NCI-H226 (cell line): ENCODE data around the gene TSPEAR.
"Not testable (repeated sequence)": the region's sequence is repeated elsewhere in the genome, so short reads cannot be mapped to it uniquely, and the experiment has no call there.

ENCODE experiments used
- DNase-seq: peaks from one replicate; pipeline ENCODE4 v3.0.0-alpha.2; 2015

The TSPEAR gene

DNA sequence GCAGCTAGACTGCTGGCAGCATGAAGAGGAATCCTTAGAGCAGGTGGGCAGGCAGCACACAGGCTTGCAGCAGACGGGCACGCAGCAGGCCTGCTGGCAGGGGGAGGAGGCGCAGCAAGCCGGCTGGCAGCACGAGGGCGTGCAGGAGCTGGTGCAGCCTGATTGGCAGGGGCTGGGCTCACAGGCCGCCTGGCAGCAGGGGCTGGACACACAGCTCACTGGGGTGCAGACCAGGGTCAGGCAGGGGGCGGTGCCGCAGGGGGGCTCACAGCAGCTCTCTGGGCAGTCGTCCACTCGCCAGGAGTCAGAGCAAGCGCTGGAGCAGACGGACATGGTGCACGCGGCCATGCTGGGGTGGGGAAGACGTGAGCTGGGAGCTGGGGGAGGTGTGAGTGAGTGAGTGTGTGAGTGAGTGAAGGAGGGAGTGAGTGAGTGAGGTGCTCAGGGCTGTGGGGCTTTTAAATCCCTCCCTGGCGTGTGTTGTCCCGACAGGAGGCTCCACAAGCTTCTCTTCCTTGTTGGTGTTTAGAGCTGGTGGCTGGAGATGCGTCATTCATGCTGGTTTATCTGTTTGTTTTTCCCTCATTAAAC is 131.0 kb downstream of the TSPEAR start, which contains the start of gene KRTAP10-5:
TSS of gene KRTAP10-5 (minus strand) at position 374 of the 591 bp plus-strand sequence. CDS start at position 348, 26 bp downstream.
- not testable (repeated sequence) for DNase-seq

DNA sequence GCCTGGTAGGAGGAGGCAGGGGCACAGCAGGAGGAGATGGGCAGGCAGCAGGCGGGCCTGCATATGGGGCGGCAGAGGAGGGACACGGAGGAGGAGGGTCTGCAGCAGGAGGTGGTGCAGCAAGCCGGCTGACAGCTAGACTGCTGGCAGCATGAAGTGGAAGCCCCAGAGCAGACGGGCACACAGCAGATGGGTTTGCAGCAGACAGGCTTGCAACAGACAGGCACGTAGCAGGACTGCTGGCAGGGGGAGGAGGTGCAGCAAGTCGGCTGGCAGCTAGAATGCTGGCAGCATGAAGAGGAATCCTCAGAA is 131.6 kb downstream of the TSPEAR start:
- no peak for DNase-seq

DNA sequence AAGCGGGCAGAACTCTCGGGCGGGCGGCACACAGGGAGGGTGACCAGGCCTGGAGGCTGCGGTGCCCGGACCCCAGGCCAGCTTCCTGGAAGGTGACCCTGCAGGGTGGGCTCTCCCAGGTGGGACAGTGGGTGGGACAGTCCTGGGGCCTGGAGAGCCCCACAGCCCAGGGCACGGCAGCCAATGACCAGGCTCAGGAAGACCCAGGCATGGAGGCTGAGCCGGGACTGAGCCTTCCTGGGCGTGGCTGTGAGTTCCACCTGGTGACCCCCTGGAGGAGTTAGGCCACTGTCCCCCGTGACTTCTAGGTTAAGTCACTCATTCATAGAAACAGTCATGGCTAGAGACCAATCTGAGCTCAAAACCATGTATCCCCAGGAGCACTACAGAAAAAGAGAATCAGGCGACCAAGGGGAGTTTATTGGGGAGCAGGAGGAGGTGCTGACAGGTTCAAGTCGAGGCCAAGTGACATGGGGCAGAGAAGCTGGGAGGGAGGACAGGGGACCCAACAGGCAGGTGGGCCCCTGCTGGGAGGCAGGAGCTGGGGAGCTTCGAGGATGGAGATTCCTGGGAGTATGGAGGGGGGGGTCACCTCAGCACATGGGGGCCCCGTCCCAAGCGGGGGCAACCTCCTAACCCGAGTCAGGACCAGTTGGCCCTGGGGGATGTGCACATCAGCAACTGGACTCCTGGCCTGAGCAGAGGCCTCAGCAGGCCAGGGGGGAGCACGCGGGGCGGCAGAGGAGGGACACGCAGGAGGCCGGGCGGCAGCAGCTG is 132.1 kb downstream of the TSPEAR start:
- no peak for DNase-seq

DNA sequence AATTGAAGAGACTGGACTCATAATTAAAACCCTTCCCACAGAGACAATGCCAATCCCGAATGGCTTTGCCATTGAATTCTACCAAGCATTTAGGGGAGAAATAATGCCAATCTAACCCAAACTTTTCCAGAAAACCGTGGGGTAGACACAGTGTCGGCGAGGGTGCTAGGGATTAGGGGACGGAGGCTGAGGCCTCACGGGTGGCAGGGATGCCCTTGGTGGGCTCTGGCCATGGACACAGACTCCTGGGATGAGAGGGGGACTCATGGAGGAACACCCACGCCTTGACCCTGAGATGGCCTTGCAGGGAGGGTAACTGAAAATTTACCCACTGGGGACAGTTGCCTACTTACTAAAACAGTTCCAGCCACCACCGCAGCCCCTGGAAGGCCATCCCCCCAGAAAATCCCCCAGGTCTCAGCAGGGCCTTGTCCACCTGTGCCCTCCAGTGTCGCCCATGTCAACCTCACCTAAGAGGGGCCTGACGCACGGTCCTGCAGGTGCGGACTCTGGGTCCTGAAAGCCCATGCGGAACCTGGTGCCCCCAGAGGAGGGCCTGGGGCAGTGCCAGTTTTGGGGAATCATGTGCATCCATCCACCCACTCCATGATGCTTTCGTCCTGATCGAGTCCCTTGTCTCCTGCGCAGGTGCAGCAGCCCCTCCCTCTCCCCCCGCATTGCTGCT is 132.9 kb downstream of the TSPEAR start:
- no peak for DNase-seq

DNA sequence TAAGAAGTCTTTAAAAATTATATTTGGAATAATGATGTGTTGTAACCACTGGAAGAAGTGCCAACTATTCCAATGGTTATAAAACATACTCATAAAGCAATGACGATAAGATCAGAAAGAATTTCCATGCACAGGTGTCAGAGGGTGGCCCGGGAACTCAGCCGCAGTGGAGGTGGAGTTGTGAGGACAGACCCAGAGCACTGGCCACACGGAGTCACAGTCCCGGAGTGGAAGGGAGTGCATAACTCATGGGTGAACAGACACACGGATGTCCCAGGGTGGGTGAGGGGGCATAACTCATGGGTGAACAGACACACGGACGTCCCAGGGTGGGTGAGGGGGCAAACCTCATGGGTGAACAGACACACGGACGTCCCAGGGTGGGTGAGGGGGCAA is 135.3 kb downstream of the TSPEAR start:
- no peak for DNase-seq

DNA sequence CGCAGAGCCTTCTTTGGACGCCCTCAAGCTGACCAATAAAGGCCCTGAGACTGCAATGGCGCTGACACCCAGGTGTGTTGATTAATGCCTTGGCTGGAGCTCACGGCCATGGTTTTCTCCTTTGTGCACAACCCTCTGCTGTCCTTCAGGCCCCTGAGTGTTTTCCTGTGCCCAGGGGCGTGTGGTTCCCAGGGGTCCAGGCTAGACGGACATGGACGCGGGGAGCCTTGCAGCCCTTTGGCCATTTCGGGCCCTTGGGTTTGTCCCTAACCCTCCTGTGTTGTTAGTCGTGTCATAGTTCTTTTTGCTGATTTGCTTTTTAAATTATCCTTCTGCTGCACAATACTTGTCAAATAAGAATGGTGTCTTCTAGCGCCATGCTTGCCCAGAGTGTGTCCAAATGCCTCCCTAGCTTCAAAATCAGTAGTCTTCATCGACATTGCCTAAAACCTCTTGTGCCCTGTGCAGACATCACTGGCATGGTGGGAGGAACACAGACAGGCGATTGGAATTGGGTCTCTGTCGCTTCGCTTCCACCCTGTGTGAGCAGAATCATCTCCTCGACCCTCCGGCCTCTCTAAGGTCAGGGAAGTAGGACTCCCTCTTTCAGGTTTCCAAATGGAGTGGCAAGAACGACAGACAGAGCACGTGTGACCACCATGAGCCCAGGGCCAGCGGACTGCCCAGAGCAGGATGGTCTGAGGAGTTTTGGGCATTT is 135.9 kb downstream of the TSPEAR start:
- no peak for DNase-seq

DNA sequence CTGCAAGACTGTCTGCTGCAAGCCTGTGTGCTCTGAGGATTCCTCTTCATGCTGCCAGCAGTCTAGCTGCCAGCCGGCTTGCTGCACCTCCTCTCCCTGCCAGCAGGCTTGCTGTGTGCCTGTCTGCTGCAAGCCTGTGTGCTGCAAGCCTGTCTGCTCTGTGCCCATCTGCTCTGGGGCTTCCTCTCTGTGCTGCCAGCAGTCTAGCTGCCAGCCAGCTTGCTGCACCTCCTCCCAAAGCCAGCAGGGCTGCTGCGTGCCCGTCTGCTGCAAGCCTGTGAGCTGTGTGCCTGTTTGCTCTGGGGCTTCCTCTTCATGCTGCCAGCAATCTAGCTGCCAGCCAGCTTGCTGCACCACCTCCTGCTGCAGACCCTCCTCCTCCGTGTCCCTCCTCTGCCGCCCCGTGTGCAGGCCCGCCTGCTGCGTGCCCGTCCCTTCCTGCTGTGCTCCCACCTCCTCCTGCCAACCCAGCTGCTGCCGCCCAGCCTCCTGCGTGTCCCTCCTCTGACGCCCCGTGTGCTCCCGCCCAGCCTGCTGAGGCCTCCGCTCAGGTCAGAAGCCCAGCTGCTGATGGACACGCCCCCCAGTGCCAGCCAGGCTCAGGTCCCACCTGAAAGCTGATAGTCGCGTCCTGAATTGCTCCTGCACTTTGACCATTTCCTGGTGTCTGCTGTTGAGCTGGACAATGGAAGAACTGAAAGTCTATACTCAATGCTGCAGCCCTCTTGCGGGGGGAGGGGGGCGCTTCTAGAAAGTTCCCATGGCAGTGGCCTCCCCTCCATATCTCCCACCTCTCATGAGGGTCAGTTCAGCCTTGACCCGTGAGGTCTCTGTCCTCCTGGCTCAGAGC is 136.7 kb downstream of the TSPEAR start:
- DNase-seq = no peak

DNA sequence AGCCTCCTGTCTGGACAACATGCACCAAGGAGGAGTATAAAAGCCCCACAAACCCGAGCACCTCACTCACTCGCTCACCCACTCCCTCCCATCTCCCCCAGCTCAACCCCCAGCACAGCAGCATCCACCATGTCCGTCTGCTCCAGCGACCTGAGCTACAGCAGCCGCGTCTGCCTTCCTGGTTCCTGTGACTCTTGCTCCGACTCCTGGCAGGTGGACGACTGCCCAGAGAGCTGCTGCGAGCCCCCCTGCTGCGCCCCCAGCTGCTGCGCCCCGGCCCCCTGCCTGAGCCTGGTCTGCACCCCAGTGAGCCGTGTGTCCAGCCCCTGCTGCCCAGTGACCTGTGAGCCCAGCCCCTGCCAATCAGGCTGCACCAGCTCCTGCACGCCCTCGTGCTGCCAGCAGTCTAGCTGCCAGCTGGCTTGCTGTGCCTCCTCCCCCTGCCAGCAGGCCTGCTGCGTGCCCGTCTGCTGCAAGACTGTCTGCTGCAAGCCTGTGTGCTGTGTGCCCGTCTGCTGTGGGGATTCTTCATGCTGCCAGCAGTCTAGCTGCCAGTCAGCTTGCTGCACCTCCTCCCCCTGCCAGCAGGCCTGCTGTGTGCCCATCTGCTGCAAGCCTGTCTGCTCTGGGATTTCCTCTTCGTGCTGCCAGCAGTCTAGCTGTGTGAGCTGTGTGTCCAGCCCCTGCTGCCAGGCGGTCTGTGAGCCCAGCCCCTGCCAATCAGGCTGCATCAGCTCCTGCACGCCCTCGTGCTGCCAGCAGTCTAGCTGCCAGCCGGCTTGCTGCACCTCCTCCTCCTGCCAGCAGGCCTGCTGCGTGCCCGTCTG is 137.5 kb downstream of the TSPEAR start, which contains the start of gene KRTAP10-4:
TSS of gene KRTAP10-4 (plus strand) at position 100 of the 827 bp plus-strand sequence. CDS start at position 130, 30 bp downstream.
- not testable (repeated sequence) for DNase-seq

DNA sequence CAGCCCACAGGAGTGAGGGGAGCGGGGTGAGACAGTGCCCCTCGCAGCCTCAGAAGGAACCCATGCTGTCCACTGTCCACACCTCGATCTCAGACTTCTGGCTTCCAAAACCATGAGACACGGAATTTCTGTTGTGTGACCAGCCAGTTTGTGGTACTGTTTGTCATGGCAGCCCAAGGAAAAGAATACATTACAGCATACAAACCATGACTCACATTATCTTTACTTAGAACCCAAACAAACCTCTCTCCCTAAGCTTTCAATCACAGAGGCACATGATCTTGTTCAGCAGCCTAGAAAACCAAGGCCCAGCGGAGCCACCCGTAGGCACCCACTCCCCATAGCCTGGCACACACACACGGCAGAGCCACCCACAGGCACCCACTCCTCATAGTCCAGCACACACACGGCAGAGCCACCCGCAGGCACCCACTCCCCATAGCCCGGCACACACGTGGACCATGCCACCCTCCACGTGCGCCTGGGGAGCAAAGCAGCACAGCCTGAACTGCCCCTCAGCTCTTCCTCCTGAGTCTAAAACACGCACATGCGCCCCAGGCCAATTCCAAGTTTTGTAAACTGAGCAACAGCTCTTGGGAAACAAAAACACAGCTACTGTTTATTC is 138.3 kb downstream of the TSPEAR start:
- no peak for DNase-seq

DNA sequence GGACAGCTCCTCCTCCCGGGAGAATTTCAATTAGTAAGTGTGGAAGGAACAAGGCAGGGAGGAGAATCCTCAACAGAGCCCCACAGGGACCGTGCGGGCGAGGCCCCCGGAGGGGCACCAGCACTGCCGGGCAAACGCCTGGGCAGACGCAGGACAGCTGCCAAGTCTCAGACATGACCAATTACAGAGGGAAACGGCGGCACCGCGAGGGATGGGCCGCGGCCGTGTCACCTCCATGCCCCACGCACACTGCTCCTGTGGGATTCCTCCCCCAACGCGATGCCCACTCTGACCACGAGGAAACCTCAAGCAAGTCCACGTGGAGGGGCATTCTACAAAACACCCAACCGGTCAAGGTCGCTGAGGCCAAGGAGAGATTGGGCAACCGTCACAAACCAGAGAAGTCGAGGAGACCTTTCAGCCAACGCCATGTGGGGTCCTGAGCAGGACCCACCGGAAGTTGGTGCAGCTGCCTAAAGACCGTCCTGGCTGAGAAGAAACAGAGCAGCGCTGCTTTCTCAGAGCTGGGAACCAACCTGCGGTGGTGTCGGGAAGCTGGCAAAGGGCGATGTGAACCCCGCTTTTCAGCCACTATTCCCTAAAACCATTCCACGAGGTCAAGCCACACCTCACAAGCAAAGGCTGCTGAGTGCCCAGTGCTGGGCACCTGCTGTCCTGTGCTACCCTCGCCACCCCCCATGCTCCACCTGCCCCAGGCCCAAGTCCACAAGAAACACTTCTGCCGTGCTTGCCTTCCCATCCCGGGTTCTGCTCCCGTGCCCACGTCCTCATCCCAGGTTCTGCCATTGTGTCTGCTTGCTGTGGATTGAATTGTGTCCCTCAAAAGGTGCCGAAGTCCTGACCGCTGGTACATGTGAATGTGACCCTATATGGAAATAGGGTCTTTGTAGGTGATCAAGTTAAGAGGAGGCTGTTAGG is 139.3 kb downstream of the TSPEAR start:
- DNase-seq = no peak

DNA sequence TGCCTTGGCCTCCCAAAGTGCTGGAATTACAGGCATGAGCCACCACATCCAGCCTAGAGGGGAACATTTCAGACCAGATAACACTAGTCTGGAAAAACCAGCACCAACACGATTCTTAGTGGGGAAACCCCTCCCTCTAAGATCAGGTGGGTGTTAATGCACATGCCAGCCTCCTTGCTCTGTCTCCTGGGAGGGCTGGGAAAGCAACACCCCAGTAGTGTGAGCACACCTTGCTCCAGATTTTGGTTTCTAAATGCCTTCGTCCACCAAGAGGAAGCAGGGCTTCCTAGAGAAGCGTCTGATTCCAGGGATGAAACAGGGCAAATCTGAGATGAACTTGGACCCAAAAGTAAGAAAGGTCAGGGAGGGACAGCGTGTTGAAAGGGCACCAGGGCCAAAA is 140.1 kb downstream of the TSPEAR start:
- no peak for DNase-seq

DNA sequence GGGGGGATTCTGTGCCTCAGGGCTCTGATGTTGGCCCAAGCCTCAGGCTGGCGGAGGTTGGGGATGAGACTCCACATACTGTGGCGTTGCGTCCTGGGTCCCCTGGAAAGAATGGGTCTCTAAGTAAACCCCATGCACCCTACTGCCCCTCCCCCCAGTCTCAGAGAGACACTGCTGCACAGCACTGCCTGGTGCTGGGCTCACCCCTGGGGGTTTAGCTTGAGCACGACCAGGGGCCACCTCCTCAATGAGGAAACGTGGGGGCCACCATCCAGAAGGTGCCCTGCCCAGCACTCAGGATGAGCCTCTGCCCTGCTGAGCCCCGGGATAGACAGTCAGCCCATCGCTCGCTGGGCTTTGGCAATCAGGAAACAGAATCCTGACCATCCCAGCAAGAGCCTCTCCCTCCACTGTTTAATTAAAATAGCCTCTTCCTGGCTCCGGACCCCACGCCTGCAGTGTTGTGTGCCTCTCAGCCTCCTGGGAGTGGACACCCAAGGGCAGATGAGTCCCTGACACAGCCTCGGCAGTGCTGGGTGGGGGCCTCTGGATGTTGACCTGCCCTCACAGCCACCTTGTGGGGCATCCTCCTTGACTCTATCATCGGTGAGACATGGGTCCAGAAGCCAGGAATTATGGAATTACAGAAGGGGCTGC is 141.4 kb downstream of the TSPEAR start:
- DNase-seq = no peak

DNA sequence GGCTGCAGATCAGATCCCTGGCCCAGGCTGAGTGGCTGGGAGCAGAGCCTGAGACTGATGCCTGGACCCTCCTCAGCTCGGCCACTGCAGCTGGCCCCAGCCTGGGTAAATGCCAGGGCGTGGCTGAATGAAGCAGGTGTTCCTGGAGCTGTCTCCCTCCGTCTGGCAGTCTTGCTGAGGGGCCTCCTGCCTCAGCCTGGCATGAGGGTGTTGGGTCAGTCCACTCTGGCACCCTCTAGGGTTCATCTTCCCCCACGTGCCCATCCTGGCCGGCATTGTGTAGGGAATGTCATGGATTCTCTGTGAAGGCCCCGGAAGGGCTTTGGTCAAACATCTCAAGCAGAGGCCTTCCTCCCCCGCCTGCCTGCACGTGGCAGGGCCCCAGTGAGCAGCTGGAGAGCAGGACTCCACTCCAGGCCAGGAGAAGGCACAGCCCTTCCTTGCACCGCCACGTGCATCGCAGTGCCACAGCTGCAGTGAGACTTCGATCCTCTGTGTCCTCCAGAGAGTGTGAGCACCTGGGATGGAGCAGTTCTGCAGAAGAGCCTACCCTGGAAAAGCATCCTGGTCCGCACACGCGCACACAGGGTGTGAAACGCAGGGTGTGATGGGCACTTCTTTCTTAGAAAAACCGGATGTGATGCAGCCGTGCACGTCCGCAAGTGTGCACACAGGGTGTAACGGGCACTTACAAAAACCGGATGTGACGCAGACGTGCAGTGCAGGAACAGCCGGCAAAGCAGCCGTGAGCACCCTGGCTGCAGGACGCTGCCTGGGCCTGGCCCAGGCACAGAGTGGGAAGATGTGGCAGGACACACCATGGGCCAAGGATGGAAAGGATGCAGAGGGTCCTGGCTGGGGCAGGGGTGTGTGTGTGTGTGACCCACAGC is 142.5 kb downstream of the TSPEAR start:
- DNase-seq = no peak

DNA sequence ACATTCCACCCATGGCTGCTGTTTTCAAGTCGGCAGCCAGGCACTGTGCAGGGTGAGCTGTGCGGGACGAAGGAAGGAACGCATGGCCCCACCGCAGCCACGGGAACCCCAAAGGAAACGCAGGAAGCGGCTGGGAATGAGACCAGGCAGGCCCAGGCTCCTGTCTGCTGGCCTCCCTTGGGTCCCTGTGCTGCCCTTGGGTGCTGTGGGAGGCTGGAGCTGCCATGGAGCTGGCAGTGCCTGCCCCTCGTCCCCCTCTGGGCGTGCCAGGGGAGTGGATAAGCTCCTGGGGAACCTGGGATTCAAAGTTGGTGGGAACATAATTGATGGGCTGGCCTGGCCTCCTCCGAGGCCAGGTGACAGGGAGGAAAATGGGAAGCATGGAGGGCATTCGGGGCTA is 143.1 kb downstream of the TSPEAR start:
- DNase-seq = no peak

DNA sequence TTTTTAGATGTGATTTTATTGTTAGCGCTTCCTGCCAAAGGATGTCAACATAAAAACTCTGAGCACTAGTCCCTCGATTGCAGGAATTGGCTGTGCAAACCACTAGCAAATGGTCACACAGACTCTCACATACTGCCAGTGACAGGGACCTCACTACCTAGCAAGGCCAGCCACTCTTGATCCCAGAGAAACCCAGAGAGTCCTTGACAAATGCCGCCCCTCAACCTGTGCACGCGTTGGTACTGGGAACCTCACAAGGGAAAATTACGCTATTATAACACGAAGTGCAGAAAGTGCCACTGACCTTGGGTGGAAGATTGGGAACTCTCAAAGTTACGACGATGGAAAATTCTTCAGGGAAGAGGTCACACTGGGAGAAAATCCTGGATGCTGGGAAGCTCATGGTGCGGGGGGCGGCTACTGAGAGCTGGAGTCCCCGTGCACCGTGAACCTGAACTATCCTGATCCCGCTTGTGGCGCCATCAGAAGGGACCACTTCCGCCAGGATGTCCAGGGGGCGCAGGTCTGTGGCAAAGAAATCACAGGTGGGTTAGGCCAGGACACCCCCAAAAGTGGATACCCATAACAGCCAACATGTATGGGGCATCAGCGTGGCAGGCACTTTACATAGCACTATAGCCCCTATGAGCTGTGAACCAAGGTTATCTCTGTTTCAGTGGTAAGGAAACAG is 143.7 kb downstream of the TSPEAR start:
- no peak for DNase-seq

DNA sequence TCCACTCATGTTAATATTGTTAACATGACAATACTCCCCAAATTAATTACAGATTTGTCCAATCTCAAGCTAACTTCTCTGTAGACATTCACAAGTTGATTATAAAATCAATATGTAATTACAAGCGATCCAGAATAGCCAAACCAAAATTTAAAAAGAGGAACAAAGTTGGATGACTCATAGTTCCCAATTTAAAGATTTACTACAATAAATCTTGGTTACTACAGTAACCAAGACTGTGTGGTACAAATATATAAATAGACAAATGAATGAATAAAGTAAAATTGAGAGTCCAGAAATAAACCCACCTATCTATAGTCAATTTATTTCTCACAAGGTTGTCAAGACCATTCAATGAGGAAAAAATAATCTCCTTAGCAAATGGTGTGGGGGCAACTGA is 145.0 kb downstream of the TSPEAR start:
- no peak for DNase-seq

DNA sequence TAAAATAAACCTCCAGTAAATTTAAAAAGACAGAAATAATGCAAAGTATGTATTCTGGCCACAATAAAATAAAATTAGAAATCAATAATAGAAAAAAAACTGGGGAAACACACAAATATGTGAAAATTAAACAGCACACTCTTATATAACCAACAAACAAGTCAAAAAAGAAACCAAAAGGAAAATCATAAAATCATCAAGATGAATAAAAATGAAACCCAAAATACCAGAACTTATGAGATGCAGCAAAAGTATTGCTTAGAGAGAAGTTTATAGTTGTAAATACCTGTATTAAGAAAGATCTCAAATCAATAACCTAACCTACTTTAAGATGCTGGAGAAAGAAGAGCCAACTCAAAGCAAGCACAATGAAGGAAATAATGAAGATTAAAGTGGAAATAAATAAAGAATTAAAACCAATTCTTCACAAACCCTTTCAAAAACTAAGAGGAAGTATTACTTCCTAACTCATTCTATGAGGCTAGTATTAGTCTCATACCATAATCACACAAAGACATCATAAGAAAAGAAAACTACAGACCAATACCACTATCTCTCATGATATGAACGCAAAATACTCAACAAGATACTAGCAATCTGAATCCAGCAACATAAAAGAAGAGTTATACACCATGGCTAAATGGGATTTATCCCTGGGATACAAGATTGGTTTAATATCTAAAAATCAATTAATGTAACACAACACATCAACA is 146.3 kb downstream of the TSPEAR start:
- DNase-seq = no peak
